Activated naive CD4-positive, alpha-beta T cell treated with anti-CD3 and anti-CD28 coated beads, Interleukin-2, amount 10 ng/mL, durations not matched to agents 7 days and 5 days (primary cell): ENCODE measurements around the gene ACAD9.
"Not testable (repeated sequence)": the region's sequence is repeated elsewhere in the genome, so short reads cannot be mapped to it uniquely, and the experiment has no call there.

Source experiments
- CTCF ChIA-PET: fragments of 350-600 bp; sonication (Branson Sonifier 250); formaldehyde crosslinking; loops from one replicate; lab custom pipeline; 2021; ENCODE audit warnings: antibody characterized with exemption; lab: Charles Lee
- DNase-seq: peaks from one replicate; pipeline ENCODE4 v3.0.0-alpha.2; 2020
- H3K27ac Mint-ChIP-seq: one replicate; pipeline ENCODE4 v1.8.0; 2021; ENCODE audit warnings: mild to moderate bottlenecking, moderate library complexity, mixed read lengths
- H3K27me3 Mint-ChIP-seq: one replicate; pipeline ENCODE4 v1.8.0; 2021; ENCODE audit warnings: mild to moderate bottlenecking, mixed read lengths
- H3K36me3 Mint-ChIP-seq: one replicate; pipeline ENCODE4 v1.8.0; 2021; ENCODE audit warnings: mixed read lengths
- H3K4me1 Mint-ChIP-seq: one replicate; pipeline ENCODE4 v1.8.0; 2021; ENCODE audit warnings: mixed read lengths
- H3K4me3 Mint-ChIP-seq: one replicate; pipeline ENCODE4 v1.8.0; 2021; ENCODE audit warnings: mild to moderate bottlenecking, moderate library complexity, mixed read lengths
- H3K9me3 Mint-ChIP-seq: one replicate; pipeline ENCODE4 v1.8.0; 2021; ENCODE audit warnings: mixed read lengths

ACAD9 gene

GRCh38 chr3:128919988-128920387, 40.6 kb downstream of the ACAD9 start:
- Mint-ChIP-seq H3K27me3 (no peaks in the 10 kb centered on the region), H3K4me3 (no peak overlapping the region), H3K9me3 (peaks cover 8% of the 10 kb centered on the region), H3K36me3 (peaks cover 51% of the 10 kb centered on the region), H3K4me1 (peaks cover 38% of the 10 kb centered on the region), H3K27ac (no peak overlapping the region)
- CTCF ChIA-PET = no interaction called here
- peak; percentile 3 for DNase-seq

DNA sequence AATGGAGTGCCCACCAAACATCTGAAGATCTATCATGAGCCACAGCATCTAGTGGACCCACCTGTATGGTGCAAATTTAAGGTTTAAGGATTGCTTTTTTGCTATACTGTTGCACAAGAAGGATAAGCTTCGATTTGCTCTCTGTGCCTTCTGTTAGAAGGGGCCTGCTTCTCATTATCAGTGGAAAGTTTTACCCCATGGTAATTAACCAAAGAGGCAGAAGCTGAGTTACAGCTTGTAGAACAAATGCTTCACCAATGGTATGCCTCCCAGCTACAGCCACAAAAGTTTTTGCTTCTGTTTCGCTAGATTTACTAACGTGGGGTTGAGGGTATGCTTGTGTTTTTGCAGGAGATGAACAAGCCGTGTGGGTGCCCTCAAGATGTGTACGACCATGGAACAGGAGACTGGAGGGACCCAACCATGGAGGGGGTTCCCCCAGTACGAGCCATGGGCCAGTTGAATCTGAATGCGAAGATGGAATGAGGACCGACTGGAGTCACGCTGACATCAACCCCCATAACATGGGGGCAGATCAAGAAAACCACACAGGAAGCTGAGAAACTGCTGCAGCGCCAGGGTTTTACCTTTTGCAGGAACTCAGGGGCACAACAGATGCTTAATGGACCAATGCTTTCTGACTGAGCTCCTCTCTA, 43.5 kb downstream of the ACAD9 start:
- Mint-ChIP-seq H3K4me3 (peak overlapping the region; percentile 60), H3K4me1 (peaks cover 38% of the 10 kb centered on the region), H3K27ac (peak overlapping the region; percentile 84), H3K9me3 (peaks cover 14% of the 10 kb centered on the region), H3K36me3 (peaks cover 29% of the 10 kb centered on the region), H3K27me3 (peaks cover 13% of the 10 kb centered on the region)
- peak; percentile 73 for DNase-seq
- CTCF ChIA-PET = interaction anchor here (1.0 to 2.5 kb wide), 5 partner anchors 46 to 242 kb away, joined by 3 to 32 read pairs (median 7); no protein-coding TSS in a partner anchor

- peak overlapping the region; percentile 84 for H3K27ac Mint-ChIP-seq
- H3K9me3 Mint-ChIP-seq = peaks cover 14% of the 10 kb centered on the region
- CTCF ChIA-PET = interaction anchor here (1.0 to 2.5 kb wide), 7 partner anchors 9 to 243 kb away, joined by 3 to 32 read pairs (median 6); partner anchors contain the start of gene ACAD9
- peaks cover 22% of the 10 kb centered on the region for H3K36me3 Mint-ChIP-seq
- peak; percentile 13 for DNase-seq
- H3K4me1 Mint-ChIP-seq = peaks cover 38% of the 10 kb centered on the region
- H3K27me3 Mint-ChIP-seq = peaks cover 13% of the 10 kb centered on the region
- H3K4me3 Mint-ChIP-seq = peak overlapping the region; percentile 60
Observed at GRCh38 chr3:128923576-128923975, 44.2 kb downstream of the ACAD9 start.

- H3K9me3 Mint-ChIP-seq = peaks cover 14% of the 10 kb centered on the region
- H3K4me3 Mint-ChIP-seq, H3K27ac Mint-ChIP-seq: not testable (repeated sequence)
- peaks cover 22% of the 10 kb centered on the region for H3K36me3 Mint-ChIP-seq
- CTCF ChIA-PET = interaction anchor here (1.0 to 2.5 kb wide), 7 partner anchors 9 to 243 kb away, joined by 3 to 32 read pairs (median 6); partner anchors contain the start of gene ACAD9
- DNase-seq = peak; percentile 6
- H3K27me3 Mint-ChIP-seq = peaks cover 13% of the 10 kb centered on the region
- peaks cover 38% of the 10 kb centered on the region for H3K4me1 Mint-ChIP-seq
Observed at GRCh38 chr3:128923986-128924385, 44.6 kb downstream of the ACAD9 start.

DNA sequence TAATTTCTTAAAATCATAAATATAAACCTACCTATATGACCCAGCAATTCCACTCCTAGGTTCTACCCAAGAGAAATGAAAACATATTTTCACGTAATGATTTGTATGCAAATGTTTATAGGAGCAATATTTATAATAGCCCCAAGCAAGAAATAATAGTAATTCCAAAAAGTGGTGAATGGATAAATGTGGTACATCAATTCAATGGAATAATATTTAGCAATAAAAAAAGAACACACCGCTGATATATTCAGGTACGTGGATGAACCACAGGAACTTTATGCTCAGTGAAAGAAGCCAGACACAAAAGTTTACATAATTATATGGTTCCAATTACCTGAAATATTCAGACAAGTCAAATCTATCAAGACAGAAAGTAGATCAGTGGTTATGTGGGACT, 49.9 kb downstream of the ACAD9 start:
- H3K9me3 Mint-ChIP-seq = peaks cover 10% of the 10 kb centered on the region
- DNase-seq = no peak
- H3K27ac Mint-ChIP-seq = no peak overlapping the region
- H3K4me3 Mint-ChIP-seq = no peak overlapping the region
- no peaks in the 10 kb centered on the region for H3K36me3 Mint-ChIP-seq
- peaks cover 47% of the 10 kb centered on the region for H3K27me3 Mint-ChIP-seq
- H3K4me1 Mint-ChIP-seq = peaks cover 6% of the 10 kb centered on the region
- CTCF ChIA-PET = no interaction called here

GRCh38 chr3:128931046-128931445, 51.6 kb downstream of the ACAD9 start:
- H3K4me1 Mint-ChIP-seq = no peaks in the 10 kb centered on the region
- H3K9me3 Mint-ChIP-seq = peaks cover 7% of the 10 kb centered on the region
- no peaks in the 10 kb centered on the region for H3K36me3 Mint-ChIP-seq
- CTCF ChIA-PET = interaction anchor here (0.7 kb wide), 1 partner anchor 351 kb away, joined by 3 read pairs; no protein-coding TSS in a partner anchor
- no peak overlapping the region for H3K27ac Mint-ChIP-seq
- no peak overlapping the region for H3K4me3 Mint-ChIP-seq
- DNase-seq = peak; percentile 18
- H3K27me3 Mint-ChIP-seq = peaks cover 52% of the 10 kb centered on the region

DNA sequence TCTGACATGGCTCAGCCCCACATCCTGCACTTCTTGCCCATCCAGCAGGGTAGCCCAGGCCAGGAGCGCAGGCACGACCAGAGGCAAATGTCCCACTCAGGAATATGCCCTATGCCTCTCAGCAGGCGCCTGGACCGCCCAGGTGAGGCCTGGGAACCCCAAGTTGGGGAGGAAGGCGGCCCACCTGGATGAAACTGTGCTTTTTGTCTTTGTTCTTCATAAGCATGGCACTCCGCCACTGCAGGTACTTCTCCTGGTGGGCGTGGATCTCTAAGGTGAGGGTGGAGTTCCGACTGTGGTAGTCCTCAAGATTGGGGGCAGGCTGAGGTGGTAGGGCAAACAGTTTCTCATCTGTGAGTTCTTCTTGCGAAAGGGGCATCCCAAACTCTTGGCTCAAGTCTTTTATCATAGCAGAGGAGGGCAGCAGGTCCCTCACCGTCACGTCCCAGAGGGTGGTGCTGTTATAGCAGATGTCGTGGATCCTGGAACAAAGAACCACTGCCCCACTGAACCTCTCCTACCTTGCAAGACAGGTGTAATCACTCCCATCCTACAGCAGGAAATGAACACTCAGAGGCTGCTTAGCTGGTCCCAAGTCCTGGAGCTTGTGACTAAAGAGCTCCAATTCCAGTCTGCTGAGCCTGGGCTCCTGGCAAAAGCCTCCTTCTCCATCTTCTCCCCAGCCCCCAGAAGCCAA, 53.2 kb downstream of the ACAD9 start:
- H3K27me3 Mint-ChIP-seq = peaks cover 45% of the 10 kb centered on the region
- DNase-seq = no peak
- no peaks in the 10 kb centered on the region for H3K36me3 Mint-ChIP-seq
- H3K9me3 Mint-ChIP-seq = no peaks in the 10 kb centered on the region
- no peak overlapping the region for H3K4me3 Mint-ChIP-seq
- CTCF ChIA-PET = no interaction called here
- H3K27ac Mint-ChIP-seq = no peak overlapping the region
- no peaks in the 10 kb centered on the region for H3K4me1 Mint-ChIP-seq

DNA sequence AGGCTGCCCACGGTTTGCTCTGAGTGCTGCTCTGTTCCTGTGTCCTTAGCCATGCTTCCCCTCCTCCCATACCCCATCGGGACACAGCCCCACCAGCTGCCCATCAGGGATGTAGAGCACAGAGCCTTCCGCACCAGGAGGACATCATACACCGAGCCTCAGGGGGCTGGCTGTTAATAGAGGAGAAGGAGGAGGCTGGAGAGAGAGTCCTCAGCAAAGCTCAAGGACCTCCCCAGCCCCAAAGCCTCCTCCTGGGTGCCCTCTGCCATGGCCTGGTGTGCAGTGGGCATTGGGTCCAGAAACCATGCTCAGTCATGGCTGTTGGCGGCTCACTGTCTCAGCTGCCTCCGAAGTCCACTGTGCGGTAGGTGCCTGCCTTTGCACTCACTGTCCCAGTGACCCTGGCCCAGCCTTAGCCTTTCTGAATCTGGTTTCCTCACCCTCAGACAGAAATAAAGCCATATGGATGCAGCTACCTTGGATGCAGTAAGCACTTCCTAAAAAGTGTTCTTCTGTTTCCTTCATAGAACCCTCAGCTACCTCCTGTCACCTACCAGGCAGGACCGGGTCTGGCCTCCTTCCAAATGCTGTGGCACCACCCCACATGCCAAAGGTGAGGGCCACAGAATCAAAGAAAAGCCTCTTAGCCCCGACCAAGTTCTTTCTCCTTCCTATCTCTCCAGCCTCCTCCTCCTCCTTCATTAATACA, 53.9 kb downstream of the ACAD9 start:
- H3K4me3 Mint-ChIP-seq = no peak overlapping the region
- H3K27me3 Mint-ChIP-seq = peaks cover 49% of the 10 kb centered on the region
- CTCF ChIA-PET = interaction anchor here (0.6 to 1.2 kb wide), 2 partner anchors 15 to 37 kb away, joined by 3 read pairs; no protein-coding TSS in a partner anchor
- no peaks in the 10 kb centered on the region for H3K36me3 Mint-ChIP-seq
- H3K27ac Mint-ChIP-seq = no peak overlapping the region
- H3K4me1 Mint-ChIP-seq = no peaks in the 10 kb centered on the region
- no peak for DNase-seq
- H3K9me3 Mint-ChIP-seq = no peaks in the 10 kb centered on the region

GRCh38 chr3:128933922-128934253, 54.5 kb downstream of the ACAD9 start:
- Mint-ChIP-seq H3K27me3 (peaks cover 51% of the 10 kb centered on the region), H3K4me1 (no peaks in the 10 kb centered on the region), H3K9me3 (no peaks in the 10 kb centered on the region), H3K4me3 (no peak overlapping the region), H3K36me3 (no peaks in the 10 kb centered on the region), H3K27ac (no peak overlapping the region)
- CTCF ChIA-PET = interaction anchor here (1.2 kb wide), 1 partner anchor 36 kb away, joined by 3 read pairs; no protein-coding TSS in a partner anchor
- DNase-seq = no peak

- H3K4me3 Mint-ChIP-seq = no peak overlapping the region
- CTCF ChIA-PET = no interaction called here
Observed at GRCh38 chr3:128935922-128936321, 56.5 kb downstream of the ACAD9 start.

GRCh38 chr3:128936341-128936740, 56.9 kb downstream of the ACAD9 start:
- no peaks in the 10 kb centered on the region for H3K4me1 Mint-ChIP-seq
- CTCF ChIA-PET = no interaction called here

More at GRCh38 chr3:128935922-128936321, 56.5 kb downstream of the ACAD9 start:
- DNase-seq = no peak
- H3K27ac Mint-ChIP-seq = no peak overlapping the region
- no peaks in the 10 kb centered on the region for H3K4me1 Mint-ChIP-seq
- H3K27me3 Mint-ChIP-seq = peaks cover 50% of the 10 kb centered on the region
- no peaks in the 10 kb centered on the region for H3K9me3 Mint-ChIP-seq
- no peaks in the 10 kb centered on the region for H3K36me3 Mint-ChIP-seq

GRCh38 chr3:128940252-128940651, 60.8 kb downstream of the ACAD9 start:
- Mint-ChIP-seq H3K4me1 (no peaks in the 10 kb centered on the region), H3K36me3 (no peaks in the 10 kb centered on the region), H3K27me3 (peaks cover 42% of the 10 kb centered on the region), H3K27ac (no peak overlapping the region), H3K4me3 (no peak overlapping the region), H3K9me3 (no peaks in the 10 kb centered on the region)
- CTCF ChIA-PET = no interaction called here
- no peak for DNase-seq

More at GRCh38 chr3:128936341-128936740, 56.9 kb downstream of the ACAD9 start:
- no peak overlapping the region for H3K27ac Mint-ChIP-seq
- no peaks in the 10 kb centered on the region for H3K36me3 Mint-ChIP-seq
- DNase-seq = no peak
- peaks cover 47% of the 10 kb centered on the region for H3K27me3 Mint-ChIP-seq
- H3K9me3 Mint-ChIP-seq = no peaks in the 10 kb centered on the region
- H3K4me3 Mint-ChIP-seq = no peak overlapping the region

GRCh38 chr3:128942161-128942952, 62.9 kb downstream of the ACAD9 start:
- H3K27ac Mint-ChIP-seq = no peak overlapping the region
- no peaks in the 10 kb centered on the region for H3K4me1 Mint-ChIP-seq
- H3K36me3 Mint-ChIP-seq = no peaks in the 10 kb centered on the region
- CTCF ChIA-PET = no interaction called here
- no peak for DNase-seq
- peaks cover 36% of the 10 kb centered on the region for H3K27me3 Mint-ChIP-seq
- H3K4me3 Mint-ChIP-seq = no peak overlapping the region
- no peaks in the 10 kb centered on the region for H3K9me3 Mint-ChIP-seq
